Measurements from ENCODE around the gene SIGLEC12.

- TF ChIP-seq CTCF (IDR thresholded peaks at IDR 0.05; ENCODE audit: low read length) (no peak), EZH2 (IDR thresholded peaks at IDR 0.05; ENCODE audit: borderline replicate concordance, low read length) (no peak)
Observed at GRCh38 chr19:51470966-51471365, 30.6 kb downstream of the SIGLEC12 start.
